ENCODE data around the gene MATCAP1. TPM values are rescaled to one million over a fixed set of nuclear protein-coding genes. Genes with fewer than 3 reads are reported as not detected.

MATCAP1 gene
- total and polyA plus RNA-seq, 2 of the 13 experiments (the other 11 are each of a cell fraction or from before 2014, with no cell fraction given): 11.2 to 24.5 TPM

- TF ChIP-seq ESRRA (CRISPR knock-in tag; IDR thresholded peaks at IDR 0.05; ENCODE audit: low read depth) (no peak; the same call in 1 of the 2 replicates), ZBTB40 (IDR thresholded peaks at IDR 0.05) (no peak), ZBTB40 (CRISPR knock-in tag; IDR thresholded peaks at IDR 0.05) (no peak), ZNF800 (CRISPR knock-in tag; IDR thresholded peaks at IDR 0.05) (no peak), ZNF264 (CRISPR knock-in tag; IDR thresholded peaks at IDR 0.05) (no peak), HBP1 (CRISPR knock-in tag; IDR thresholded peaks at IDR 0.05; ENCODE audit: low read depth) (no peak), SAP130 (CRISPR knock-in tag; IDR thresholded peaks at IDR 0.05; ENCODE audit: low read depth) (no peak), DR1 (CRISPR knock-in tag; IDR thresholded peaks at IDR 0.05) (no peak), EEA1 (CRISPR knock-in tag; IDR thresholded peaks at IDR 0.05; ENCODE audit: borderline replicate concordance) (no peak), SP5 (CRISPR knock-in tag; IDR thresholded peaks at IDR 0.05; ENCODE audit: borderline replicate concordance, low read depth) (no peak)
- TF ChIP-seq, protein P1, sequence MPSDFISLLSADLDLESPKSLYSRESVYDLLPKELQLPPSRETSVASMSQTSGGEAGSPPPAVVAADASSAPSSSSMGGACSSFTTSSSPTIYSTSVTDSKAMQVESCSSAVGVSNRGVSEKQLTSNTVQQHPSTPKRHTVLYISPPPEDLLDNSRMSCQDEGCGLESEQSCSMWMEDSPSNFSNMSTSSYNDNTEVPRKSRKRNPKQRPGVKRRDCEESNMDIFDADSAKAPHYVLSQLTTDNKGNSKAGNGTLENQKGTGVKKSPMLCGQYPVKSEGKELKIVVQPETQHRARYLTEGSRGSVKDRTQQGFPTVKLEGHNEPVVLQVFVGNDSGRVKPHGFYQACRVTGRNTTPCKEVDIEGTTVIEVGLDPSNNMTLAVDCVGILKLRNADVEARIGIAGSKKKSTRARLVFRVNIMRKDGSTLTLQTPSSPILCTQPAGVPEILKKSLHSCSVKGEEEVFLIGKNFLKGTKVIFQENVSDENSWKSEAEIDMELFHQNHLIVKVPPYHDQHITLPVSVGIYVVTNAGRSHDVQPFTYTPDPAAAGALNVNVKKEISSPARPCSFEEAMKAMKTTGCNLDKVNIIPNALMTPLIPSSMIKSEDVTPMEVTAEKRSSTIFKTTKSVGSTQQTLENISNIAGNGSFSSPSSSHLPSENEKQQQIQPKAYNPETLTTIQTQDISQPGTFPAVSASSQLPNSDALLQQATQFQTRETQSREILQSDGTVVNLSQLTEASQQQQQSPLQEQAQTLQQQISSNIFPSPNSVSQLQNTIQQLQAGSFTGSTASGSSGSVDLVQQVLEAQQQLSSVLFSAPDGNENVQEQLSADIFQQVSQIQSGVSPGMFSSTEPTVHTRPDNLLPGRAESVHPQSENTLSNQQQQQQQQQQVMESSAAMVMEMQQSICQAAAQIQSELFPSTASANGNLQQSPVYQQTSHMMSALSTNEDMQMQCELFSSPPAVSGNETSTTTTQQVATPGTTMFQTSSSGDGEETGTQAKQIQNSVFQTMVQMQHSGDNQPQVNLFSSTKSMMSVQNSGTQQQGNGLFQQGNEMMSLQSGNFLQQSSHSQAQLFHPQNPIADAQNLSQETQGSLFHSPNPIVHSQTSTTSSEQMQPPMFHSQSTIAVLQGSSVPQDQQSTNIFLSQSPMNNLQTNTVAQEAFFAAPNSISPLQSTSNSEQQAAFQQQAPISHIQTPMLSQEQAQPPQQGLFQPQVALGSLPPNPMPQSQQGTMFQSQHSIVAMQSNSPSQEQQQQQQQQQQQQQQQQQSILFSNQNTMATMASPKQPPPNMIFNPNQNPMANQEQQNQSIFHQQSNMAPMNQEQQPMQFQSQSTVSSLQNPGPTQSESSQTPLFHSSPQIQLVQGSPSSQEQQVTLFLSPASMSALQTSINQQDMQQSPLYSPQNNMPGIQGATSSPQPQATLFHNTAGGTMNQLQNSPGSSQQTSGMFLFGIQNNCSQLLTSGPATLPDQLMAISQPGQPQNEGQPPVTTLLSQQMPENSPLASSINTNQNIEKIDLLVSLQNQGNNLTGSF (CRISPR knock-in tag; IDR thresholded peaks at IDR 0.05): no peak
Measured at GRCh38 chr16:67150047-67150832, 33.5 kb downstream of the MATCAP1 start (continued).

All from HepG2 (cell line).